Caco-2 (cell line): ENCODE data around the gene ERCC6L. TPM values are rescaled to one million over a fixed set of nuclear protein-coding genes. Genes with fewer than 3 reads are reported as not detected.

Source experiments
- BruUV-seq: library from RNA; stranded (reverse); fragments of 400-500 nt; replicated peaks from 2 replicates; lab custom pipeline; 2021; lab: Mats Ljungman, UMichigan
- CTCF ChIA-PET: fragments of 300-600 bp; sonication (Branson Sonifier 250); formaldehyde crosslinking; loops from one replicate; lab custom pipeline; 2022; ENCODE audit warnings: antibody characterized with exemption; lab: Charles Lee
- POLR2A ChIA-PET: fragments of 300-600 bp; sonication (Branson Sonifier 250); formaldehyde crosslinking; loops from one replicate; lab custom pipeline; 2022; ENCODE audit warnings: antibody characterized with exemption; lab: Charles Lee
- DNase-seq, 2 experiments: peaks; one replicate each; pipeline versions ENCODE4 v3.0.0 to v3.0.0-alpha.2; 2020 to 2022
- H3K27me3 ChIP-seq: replicated peaks from 2 replicates; pipeline ENCODE4 v1.6.0; 2011; ENCODE audit warnings: low read length; ENCODE audit not compliant: control insufficient read depth, insufficient read depth
- H3K36me3 ChIP-seq: 2 replicates; pipeline ENCODE4 v1.5.1; 2011; ENCODE audit warnings: low read length; ENCODE audit not compliant: control insufficient read depth, insufficient read depth
- H3K4me1 ChIP-seq: fragments of 250-450 bp; sonication (Bioruptor Pico); 2 replicates; pipeline ENCODE4 v1.5.1; 2020; ENCODE audit warnings: mild to moderate bottlenecking
- H3K4me3 ChIP-seq: 2 replicates; pipeline ENCODE4 v1.5.1; 2011; ENCODE audit warnings: low read depth, mild to moderate bottlenecking, control low read depth, low read length
- H3K9me3 ChIP-seq: fragments of 250-450 bp; sonication (Bioruptor Pico); 2 replicates; pipeline ENCODE4 v1.5.1; 2020; ENCODE audit warnings: mild to moderate bottlenecking, moderate library complexity
- H3K27ac Mint-ChIP-seq: one replicate; pipeline ENCODE4 v1.8.0; 2022; ENCODE audit warnings: mixed read lengths; ENCODE audit not compliant: unreplicated experiment
- H3K27me3 Mint-ChIP-seq: one replicate; pipeline ENCODE4 v1.8.0; 2022; ENCODE audit warnings: mixed read lengths; ENCODE audit not compliant: insufficient read depth, unreplicated experiment
- H3K36me3 Mint-ChIP-seq: one replicate; pipeline ENCODE4 v1.8.0; 2022; ENCODE audit warnings: mild to moderate bottlenecking, mixed read lengths; ENCODE audit not compliant: insufficient read depth, unreplicated experiment
- H3K4me1 Mint-ChIP-seq: one replicate; pipeline ENCODE4 v1.8.0; 2022; ENCODE audit warnings: low read depth, mixed read lengths; ENCODE audit not compliant: unreplicated experiment
- H3K4me3 Mint-ChIP-seq: one replicate; pipeline ENCODE4 v1.8.0; 2022; ENCODE audit warnings: mild to moderate bottlenecking, moderate library complexity, mixed read lengths; ENCODE audit not compliant: unreplicated experiment
- H3K9me3 Mint-ChIP-seq: one replicate; pipeline ENCODE4 v1.8.0; 2022; ENCODE audit warnings: mixed read lengths; ENCODE audit not compliant: unreplicated experiment
- intact Hi-C: fragments of 100-400 bp; cut with micrococcal nuclease; formaldehyde crosslinking; loops from one replicate; pipeline ENCODE4 v1.10.0; 2022; ENCODE audit not compliant: unreplicated experiment
- total RNA-seq: library from RNA; stranded (reverse); gene quantifications from 2 replicates; pipeline ENCODE4 v1.2.3, GENCODE V29; 2022
- TF ChIP-seq, protein P1 (sequence below), 2 experiments: fragments of 200-600 bp in 1 of 2; IDR thresholded peaks; 1 replicate in 1 of 2; 2 replicates in 1 of 2; pipeline versions ENCODE4 v1.5.1 to v1.8.0; 2011 to 2022; ENCODE audit warnings: antibody characterized with exemption in 1 of 2, control low read depth in 1 of 2, inconsistent platforms in 1 of 2, low read depth in 1 of 2, low read length in 1 of 2, mild to moderate bottlenecking in 1 of 2, moderate library complexity in 1 of 2; ENCODE audit not compliant: insufficient read depth in 1 of 2, severe bottlenecking in 1 of 2, unreplicated experiment in 1 of 2

The ERCC6L gene
- total RNA-seq, 1 experiment from 2014 or later, result 9.7 TPM

- Mint-ChIP-seq H3K27ac (no peak overlapping the region), H3K36me3 (no peaks in the 10 kb centered on the region), H3K4me1 (no peaks in the 10 kb centered on the region), H3K4me3 (no peak overlapping the region), H3K27me3 (peaks cover 2% of the 10 kb centered on the region), H3K9me3 (peaks cover 10% of the 10 kb centered on the region)
- POLR2A ChIA-PET, result no interaction called here
- Histone ChIP-seq H3K4me1 (no peaks in the 10 kb centered on the region), H3K36me3 (no peaks in the 10 kb centered on the region), H3K4me3 (no peak overlapping the region), H3K9me3 (no peaks in the 10 kb centered on the region), H3K27me3 (no peaks in the 10 kb centered on the region)
- no TSS peak for BruUV-seq
- CTCF ChIA-PET, result no interaction called here
- DNase-seq, result no peak
- intact Hi-C loops, result no loop called here
- TF ChIP-seq, protein P1, sequence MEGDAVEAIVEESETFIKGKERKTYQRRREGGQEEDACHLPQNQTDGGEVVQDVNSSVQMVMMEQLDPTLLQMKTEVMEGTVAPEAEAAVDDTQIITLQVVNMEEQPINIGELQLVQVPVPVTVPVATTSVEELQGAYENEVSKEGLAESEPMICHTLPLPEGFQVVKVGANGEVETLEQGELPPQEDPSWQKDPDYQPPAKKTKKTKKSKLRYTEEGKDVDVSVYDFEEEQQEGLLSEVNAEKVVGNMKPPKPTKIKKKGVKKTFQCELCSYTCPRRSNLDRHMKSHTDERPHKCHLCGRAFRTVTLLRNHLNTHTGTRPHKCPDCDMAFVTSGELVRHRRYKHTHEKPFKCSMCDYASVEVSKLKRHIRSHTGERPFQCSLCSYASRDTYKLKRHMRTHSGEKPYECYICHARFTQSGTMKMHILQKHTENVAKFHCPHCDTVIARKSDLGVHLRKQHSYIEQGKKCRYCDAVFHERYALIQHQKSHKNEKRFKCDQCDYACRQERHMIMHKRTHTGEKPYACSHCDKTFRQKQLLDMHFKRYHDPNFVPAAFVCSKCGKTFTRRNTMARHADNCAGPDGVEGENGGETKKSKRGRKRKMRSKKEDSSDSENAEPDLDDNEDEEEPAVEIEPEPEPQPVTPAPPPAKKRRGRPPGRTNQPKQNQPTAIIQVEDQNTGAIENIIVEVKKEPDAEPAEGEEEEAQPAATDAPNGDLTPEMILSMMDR (IDR thresholded peaks at IDR 0.05; ENCODE audit: insufficient read depth in 1 of 2, low read depth in 1 of 2, low read length in 1 of 2, severe bottlenecking in 1 of 2, unreplicated experiment in 1 of 2), result no peak
These were observed 80.1 kb downstream of the ERCC6L start for GRCh38 chrX:72158773-72159172.

Other genes starting within 250 kb of the ERCC6L start
- gene RTL5, start 107.1 kb downstream of the ERCC6L start, total RNA-seq, result 2.2 and 2.5 TPM in 2 replicates
- gene PIN4, start 57.3 kb downstream of the ERCC6L start, total RNA-seq, result 11.7 and 12.2 TPM in 2 replicates
- 795 and 810 TPM in 2 replicates for gene RPS4X, start 38.2 kb upstream of the ERCC6L start, total RNA-seq
- 1.3 TPM in 2 replicates for gene CITED1, start 66.9 kb upstream of the ERCC6L start, total RNA-seq